GM12892 (cell line): ENCODE measurements around the gene SLC41A1.

Source experiments
- POLR2A ChIP-seq: IDR thresholded peaks from 2 replicates; pipeline ENCODE4 v1.6.1; 2011; ENCODE audit warnings: low read depth, low read length, control low read depth
- POLR2AphosphoS5 ChIP-seq: IDR thresholded peaks from 2 replicates; pipeline ENCODE4 v1.6.1; 2011; ENCODE audit warnings: low read depth, low read length, control low read depth

DNA sequence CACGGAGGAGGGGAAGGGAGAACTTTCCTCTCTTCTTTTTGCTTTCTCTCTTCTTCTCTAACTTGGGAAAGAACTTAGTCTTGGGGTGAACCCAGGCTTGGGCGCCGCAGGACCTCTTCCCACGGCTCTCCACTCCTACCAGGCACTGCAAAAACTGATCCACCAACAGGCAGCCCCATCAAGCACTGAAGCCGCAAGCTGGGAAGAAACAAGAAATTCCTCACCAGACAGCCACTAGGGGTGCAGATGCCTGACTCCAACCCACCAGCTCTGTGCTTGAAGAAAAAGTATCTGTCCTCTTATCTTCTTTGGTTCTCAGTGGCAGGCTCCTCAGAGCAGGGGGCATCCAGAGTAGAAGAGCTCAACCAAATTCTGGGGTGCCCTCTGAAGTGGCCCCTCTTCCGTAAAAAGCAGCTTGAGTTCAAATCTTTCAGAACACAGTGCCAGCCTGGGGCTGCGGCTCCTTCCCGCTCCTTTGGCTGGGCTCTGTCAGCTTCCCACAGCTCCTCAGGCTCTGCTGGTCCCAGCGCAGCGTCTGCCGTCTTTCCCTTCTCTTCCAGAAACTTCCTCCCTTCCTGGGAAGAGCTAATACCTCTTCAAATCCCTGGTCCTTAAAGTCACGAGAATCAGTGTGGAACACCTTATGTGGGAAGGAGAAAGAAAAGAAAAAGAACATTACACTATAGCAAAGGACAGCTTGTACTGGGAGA is 2.4 kb downstream of the SLC41A1 start:
- TF ChIP-seq POLR2AphosphoS5 (no peak), POLR2A (no peak)
